NT2/D1 (cell line): ENCODE results near the gene HNRNPU.

ENCODE experiments used
- DNase-seq: peaks from one replicate; pipeline ENCODE4 v3.0.0-alpha.2; 2011; ENCODE audit warnings: low read depth, low spot score
- H3K27me3 ChIP-seq: 2 replicates; pipeline ENCODE4 v1.6.0; 2011; ENCODE audit warnings: mild to moderate bottlenecking; ENCODE audit not compliant: insufficient read length, insufficient read depth
- H3K36me3 ChIP-seq: 2 replicates; pipeline ENCODE4 v1.6.1; 2011; ENCODE audit warnings: mild to moderate bottlenecking, low read length, mixed read lengths; ENCODE audit not compliant: insufficient read depth, insufficient read length
- H3K4me1 ChIP-seq: 2 replicates; pipeline ENCODE4 v1.5.1; 2011; ENCODE audit not compliant: insufficient read depth, insufficient read length
- H3K4me3 ChIP-seq: 2 replicates; pipeline ENCODE4 v1.5.1; 2011; ENCODE audit warnings: low read depth; ENCODE audit not compliant: insufficient read length
- H3K9ac ChIP-seq: 2 replicates; pipeline ENCODE4 v1.6.0; 2011; ENCODE audit warnings: low read depth; ENCODE audit not compliant: insufficient read length
- H3K9me3 ChIP-seq: 2 replicates; pipeline ENCODE4 v1.5.1; 2011; ENCODE audit warnings: mild to moderate bottlenecking, low read length; ENCODE audit not compliant: insufficient read depth
- SUZ12 ChIP-seq: IDR thresholded peaks from 2 replicates; pipeline ENCODE4 v1.6.1; 2011; ENCODE audit not compliant: insufficient read length, insufficient read depth; ENCODE audit errors: extremely low read depth
- YY1 ChIP-seq: IDR thresholded peaks from 2 replicates; pipeline ENCODE4 v1.6.1; 2011; ENCODE audit not compliant: insufficient read length, insufficient read depth
- ZNF274 ChIP-seq: IDR thresholded peaks from 2 replicates; pipeline ENCODE4 v1.6.1; 2011; ENCODE audit warnings: mild to moderate bottlenecking, low read depth, low read length

Gene HNRNPU

GRCh38 chr1:244887281-244887680 lies 22.9 kb upstream of the HNRNPU start:
- Histone ChIP-seq H3K4me1 (no peaks in the 10 kb centered on the region), H3K9ac (no peak overlapping the region), H3K27me3 (no peaks in the 10 kb centered on the region), H3K4me3 (no peak overlapping the region), H3K36me3 (no peaks in the 10 kb centered on the region), H3K9me3 (no peaks in the 10 kb centered on the region)
- TF ChIP-seq SUZ12, result no peak
- TF ChIP-seq ZNF274, result no peak
- no peak for TF ChIP-seq YY1
- DNase-seq, result no peak

- H3K9me3 ChIP-seq, result no peaks in the 10 kb centered on the region
- H3K4me3 ChIP-seq, result no peak overlapping the region
- TF ChIP-seq SUZ12 (no peak), YY1 (no peak), ZNF274 (no peak)
- no peak overlapping the region for H3K9ac ChIP-seq
- DNase-seq, result no peak
- H3K4me1 ChIP-seq, result peaks cover 8% of the 10 kb centered on the region
- no peaks in the 10 kb centered on the region for H3K36me3 ChIP-seq
- no peaks in the 10 kb centered on the region for H3K27me3 ChIP-seq
Observed at GRCh38 chr1:244881552-244882280, 17.4 kb upstream of the HNRNPU start.

GRCh38 chr1:244878681-244879080 lies 14.3 kb upstream of the HNRNPU start:
- Histone ChIP-seq H3K4me3 (no peak overlapping the region), H3K36me3 (no peaks in the 10 kb centered on the region), H3K9me3 (no peaks in the 10 kb centered on the region), H3K4me1 (peaks cover 8% of the 10 kb centered on the region), H3K9ac (no peak overlapping the region), H3K27me3 (no peaks in the 10 kb centered on the region)
- no peak for TF ChIP-seq ZNF274
- TF ChIP-seq YY1, result no peak
- TF ChIP-seq SUZ12, result no peak
- DNase-seq, result no peak

GRCh38 chr1:244876228-244876910 lies 12.0 kb upstream of the HNRNPU start:
- no peak overlapping the region for H3K4me3 ChIP-seq
- no peak for DNase-seq
- TF ChIP-seq YY1, result no peak
- no peak for TF ChIP-seq ZNF274
- no peak for TF ChIP-seq SUZ12
- no peak overlapping the region for H3K9ac ChIP-seq
- no peaks in the 10 kb centered on the region for H3K36me3 ChIP-seq
- H3K9me3 ChIP-seq, result no peaks in the 10 kb centered on the region
- H3K4me1 ChIP-seq, result no peaks in the 10 kb centered on the region
- no peaks in the 10 kb centered on the region for H3K27me3 ChIP-seq

GRCh38 chr1:244874974-244875579 lies 10.7 kb upstream of the HNRNPU start:
- Histone ChIP-seq H3K27me3 (no peaks in the 10 kb centered on the region), H3K9me3 (no peaks in the 10 kb centered on the region), H3K9ac (no peak overlapping the region), H3K4me1 (no peaks in the 10 kb centered on the region), H3K36me3 (no peaks in the 10 kb centered on the region), H3K4me3 (no peak overlapping the region)
- TF ChIP-seq ZNF274, result no peak
- TF ChIP-seq YY1, result no peak
- TF ChIP-seq SUZ12, result no peak
- peak; percentile 76 for DNase-seq

- Histone ChIP-seq H3K36me3 (no peaks in the 10 kb centered on the region), H3K4me1 (peaks cover 4% of the 10 kb centered on the region), H3K4me3 (no peak overlapping the region), H3K9me3 (no peaks in the 10 kb centered on the region), H3K27me3 (no peaks in the 10 kb centered on the region), H3K9ac (no peak overlapping the region)
- TF ChIP-seq ZNF274 (no peak), SUZ12 (no peak), YY1 (no peak)
- DNase-seq, result no peak
Observed at GRCh38 chr1:244869950-244870349, 5.6 kb upstream of the HNRNPU start.

GRCh38 chr1:244869364-244869827 lies 5.1 kb upstream of the HNRNPU start:
- Histone ChIP-seq H3K9ac (no peak overlapping the region), H3K9me3 (no peaks in the 10 kb centered on the region), H3K36me3 (no peaks in the 10 kb centered on the region), H3K4me1 (peaks cover 4% of the 10 kb centered on the region), H3K4me3 (no peak overlapping the region), H3K27me3 (no peaks in the 10 kb centered on the region)
- TF ChIP-seq SUZ12 (no peak), ZNF274 (no peak), YY1 (no peak)
- DNase-seq, result no peak
